Lung (tissue), 12 donors: Measurements from ENCODE around the gene VBP1. TPM values are rescaled to one million over a fixed set of nuclear protein-coding genes. Genes with fewer than 3 reads are reported as not detected.

Source experiments
- ATAC-seq: fragments of 200-7000 bp; cut with Tn5 transposase; one replicate; pipeline ENCODE4 v1.9.1; 2020; ENCODE audit warnings: moderate number of reproducible peaks; ENCODE audit not compliant: insufficient read depth, low FRiP score
- DNase-seq, 3 donors: peaks; one replicate each; pipeline ENCODE4 v3.0.0-alpha.2; 2013 to 2017
- H3K27ac ChIP-seq, 2 donors: one replicate each; pipeline ENCODE4 v1.5.1; 2013; ENCODE audit warnings: mild to moderate bottlenecking in 2 of 2, moderate library complexity in 2 of 2, control low read depth in 1 of 2, inconsistent platforms in 1 of 2, low read depth in 1 of 2, low read length in 1 of 2
- H3K27me3 ChIP-seq, 3 donors: one replicate each; pipeline ENCODE4 v1.5.1; 2013; ENCODE audit warnings: low read length in 2 of 3; ENCODE audit not compliant: control insufficient read depth in 3 of 3, insufficient read depth in 3 of 3
- H3K36me3 ChIP-seq, 4 donors: one replicate each; pipeline ENCODE4 v1.5.1; 2013; ENCODE audit warnings: low read length in 4 of 4, mild to moderate bottlenecking in 1 of 4, moderate library complexity in 1 of 4; ENCODE audit not compliant: control insufficient read depth in 4 of 4, insufficient read depth in 4 of 4
- H3K4me1 ChIP-seq, 5 donors: one replicate each; pipeline ENCODE4 v1.5.1; 2013; ENCODE audit warnings: low read length in 5 of 5, mild to moderate bottlenecking in 2 of 5, moderate library complexity in 1 of 5; ENCODE audit not compliant: control insufficient read depth in 5 of 5, insufficient read depth in 5 of 5
- H3K4me3 ChIP-seq: one replicate; pipeline ENCODE4 v1.5.1; 2013; ENCODE audit warnings: mild to moderate bottlenecking, control low read depth, moderate library complexity
- H3K9ac ChIP-seq, 2 donors: one replicate each; pipeline ENCODE4 v1.5.1; 2013; ENCODE audit warnings: low read length in 2 of 2, control low read depth in 1 of 2; ENCODE audit not compliant: insufficient read depth in 1 of 2
- H3K9me3 ChIP-seq, 4 donors: one replicate each; pipeline ENCODE4 v1.5.1; 2013; ENCODE audit warnings: low read length in 3 of 4, mild to moderate bottlenecking in 1 of 4, moderate library complexity in 1 of 4; ENCODE audit not compliant: control insufficient read depth in 4 of 4, insufficient read depth in 3 of 4
- CTCF ChIP-seq: IDR thresholded peaks from 2 replicates; pipeline ENCODE4 v1.5.1; 2012; ENCODE audit warnings: mild to moderate bottlenecking; ENCODE audit errors: control extremely low read depth, extremely low read depth
- WGBS, 2 donors: extraction: QIAGEN DNeasy Blood & Tissue Kit; methylation state at CpG; one replicate each; pipeline ENCODE4 v1.1.7; 2013; 5-methylcytosine and 5-hydroxymethylcytosine counted together
- polyA plus RNA-seq, 2 donors: library from polyadenylated mRNA; stranded (reverse); fragments of 200-250 nt; gene quantifications; one replicate each; pipeline ENCODE4 v1.2.1, GENCODE V29; 2013
- total RNA-seq, 2 donors: library from RNA; depleted of rRNA in 1 of 2; stranded (reverse); fragments of >200 nt in 1 of 2; gene quantifications; one replicate each; pipeline ENCODE4 v1.2.1, GENCODE V29; 2014 to 2021
- donor health status: control.
- donor health status: control.
- donor health status: Bipolar disorder and iron deficiency.
- donor health status: healthy.
- donor health status: DM: yes; HTN: yes; CAD: no.

VBP1 gene
- total and polyA plus RNA-seq, 4 donors = 21.7 to 50.7 (median 34.5) TPM

GRCh38 chrX:155188786-155189185, 27.5 kb upstream of the VBP1 start:
- Histone ChIP-seq H3K4me3 (no peak overlapping the region), H3K27me3 (no peaks in the 10 kb centered on the region), H3K4me1 (no peaks in the 10 kb centered on the region), H3K27ac (no peak overlapping the region), H3K9ac (no peak overlapping the region), H3K9me3 (no peaks in the 10 kb centered on the region), H3K36me3 (no peaks in the 10 kb centered on the region)
- DNase-seq (no peak), ATAC-seq (no peak)
- WGBS, 2 donors = 27 to 58% methylated on average over 5 of the region's 5 CpGs
- TF ChIP-seq CTCF = no peak

GRCh38 chrX:155211208-155211607, 5.1 kb upstream of the VBP1 start:
- WGBS, 2 donors = 64 to 86% methylated on average over 3 of the region's 3 CpGs
- TF ChIP-seq CTCF = no peak
- Histone ChIP-seq H3K36me3 (no peaks in the 10 kb centered on the region), H3K9me3 (no peaks in the 10 kb centered on the region), H3K4me3 (no peak overlapping the region), H3K27me3 (no peaks in the 10 kb centered on the region), H3K4me1 (no peaks in the 10 kb centered on the region), H3K9ac (no peak overlapping the region), H3K27ac (no peak overlapping the region)
- DNase-seq (no peak), ATAC-seq (no peak)

DNA sequence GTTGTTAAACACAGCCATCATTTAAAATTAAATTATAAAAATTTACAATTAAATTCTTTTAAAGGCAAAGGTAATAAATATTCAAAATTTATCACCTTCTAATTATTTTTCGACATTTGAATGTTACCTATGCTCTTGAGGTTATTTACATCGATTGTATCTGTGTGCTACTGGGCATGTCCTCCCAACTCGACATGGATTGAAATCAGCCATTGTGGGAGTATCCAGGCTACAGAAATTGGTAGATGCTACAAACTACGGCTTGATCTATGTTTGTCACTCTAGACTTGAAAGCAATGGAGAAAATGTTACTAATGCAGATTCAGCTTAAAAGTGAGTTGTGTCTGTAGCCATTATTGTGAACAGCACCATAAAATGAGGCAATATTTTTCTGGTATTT, 2.5 kb upstream of the VBP1 start:
- H3K4me3 ChIP-seq = no peak overlapping the region
- no peaks in the 10 kb centered on the region for H3K36me3 ChIP-seq
- H3K9ac ChIP-seq = no peak overlapping the region
- H3K27ac ChIP-seq = no peak overlapping the region
- no peaks in the 10 kb centered on the region for H3K9me3 ChIP-seq
- no peak for ATAC-seq
- TF ChIP-seq CTCF = no peak
- H3K27me3 ChIP-seq = no peaks in the 10 kb centered on the region
- no peak for DNase-seq
- WGBS, 2 donors = 70 to 95% methylated on average over 4 of the region's 4 CpGs
- H3K4me1 ChIP-seq = peaks cover 0 to 5% (median 2%) of the 10 kb centered on the region in 5 donors
